ENCODE measurements around the gene TSGA10IP.

Gene TSGA10IP

GRCh38 chr11:65977621-65978390, 32.5 kb downstream of the TSGA10IP start:
- no peak for DNase-seq

GRCh38 chr11:65978391-65979238, 33.3 kb downstream of the TSGA10IP start:
- no peak for DNase-seq

GRCh38 chr11:65979261-65979759, 34.0 kb downstream of the TSGA10IP start:
- DNase-seq, result no peak

- DNase-seq, result no peak
These were observed 35.9 kb downstream of the TSGA10IP start for GRCh38 chr11:65981101-65981740.

- DNase-seq, result no peak
These were observed 36.9 kb downstream of the TSGA10IP start for GRCh38 chr11:65981972-65982823.

GRCh38 chr11:65982824-65983588, 37.7 kb downstream of the TSGA10IP start:
- DNase-seq, result no peak

- no peak for DNase-seq
These were observed 38.3 kb downstream of the TSGA10IP start for GRCh38 chr11:65983589-65983987.

GRCh38 chr11:65987336-65987735, 42.1 kb downstream of the TSGA10IP start:
- DNase-seq, result no peak

GRCh38 chr11:65988791-65989592, 43.7 kb downstream of the TSGA10IP start:
- peak; percentile 95 to 96 for DNase-seq

GRCh38 chr11:65992056-65992455, 46.8 kb downstream of the TSGA10IP start:
- no peak for DNase-seq

- no peak for DNase-seq
These were observed 52.0 kb downstream of the TSGA10IP start for GRCh38 chr11:65997286-65997685.

- DNase-seq, result peak; percentile 93 to 97
These were observed 56.8 kb downstream of the TSGA10IP start, which contains the start of the genes BANF1 and EIF1AD for GRCh38 chr11:66001942-66002647. Gene BANF1, plus strand, starts transcription at chr11:66002503. Its CDS starts 748 bp downstream, at chr11:66003251. Gene EIF1AD, minus strand, starts transcription at chr11:66002157. Its CDS starts 1,768 bp downstream, at chr11:66000389.

- no peak for DNase-seq
These were observed 57.5 kb downstream of the TSGA10IP start for GRCh38 chr11:66002648-66003225.

- no peak for DNase-seq
These were observed 58.0 kb downstream of the TSGA10IP start for GRCh38 chr11:66003291-66003690.

- no peak for DNase-seq
These were observed 58.9 kb downstream of the TSGA10IP start for GRCh38 chr11:66004186-66004585.

GRCh38 chr11:66006134-66006890, 61.0 kb downstream of the TSGA10IP start:
- DNase-seq, result no peak

- DNase-seq, result no peak
These were observed 61.6 kb downstream of the TSGA10IP start for GRCh38 chr11:66006891-66007176.

- no peak for DNase-seq
These were observed 61.9 kb downstream of the TSGA10IP start for GRCh38 chr11:66007201-66007634.

- DNase-seq, result no peak
These were observed 62.8 kb downstream of the TSGA10IP start for GRCh38 chr11:66008095-66008467.

Data from CD4-positive, alpha-beta T cell treated with Interleukin-4 for 1 hour (primary cell).